Lung (tissue), 12 donors: ENCODE data around the gene HMGCS2. TPM values are rescaled to one million over a fixed set of nuclear protein-coding genes. Genes with fewer than 3 reads are reported as not detected.
"Not testable (repeated sequence)": the region's sequence is repeated elsewhere in the genome, so short reads cannot be mapped to it uniquely, and the experiment has no call there.

ENCODE experiments used
- ATAC-seq: fragments of 200-7000 bp; cut with Tn5 transposase; one replicate; pipeline ENCODE4 v1.9.1; 2020; ENCODE audit warnings: moderate number of reproducible peaks; ENCODE audit not compliant: insufficient read depth, low FRiP score
- DNase-seq, 3 donors: peaks; one replicate each; pipeline ENCODE4 v3.0.0-alpha.2; 2013 to 2017
- H3K27ac ChIP-seq, 2 donors: one replicate each; pipeline ENCODE4 v1.5.1; 2013; ENCODE audit warnings: mild to moderate bottlenecking in 2 of 2, moderate library complexity in 2 of 2, control low read depth in 1 of 2, inconsistent platforms in 1 of 2, low read depth in 1 of 2, low read length in 1 of 2
- H3K27me3 ChIP-seq, 3 donors: one replicate each; pipeline ENCODE4 v1.5.1; 2013; ENCODE audit warnings: low read length in 2 of 3; ENCODE audit not compliant: control insufficient read depth in 3 of 3, insufficient read depth in 3 of 3
- H3K36me3 ChIP-seq, 4 donors: one replicate each; pipeline ENCODE4 v1.5.1; 2013; ENCODE audit warnings: low read length in 4 of 4, mild to moderate bottlenecking in 1 of 4, moderate library complexity in 1 of 4; ENCODE audit not compliant: control insufficient read depth in 4 of 4, insufficient read depth in 4 of 4
- H3K4me1 ChIP-seq, 5 donors: one replicate each; pipeline ENCODE4 v1.5.1; 2013; ENCODE audit warnings: low read length in 5 of 5, mild to moderate bottlenecking in 2 of 5, moderate library complexity in 1 of 5; ENCODE audit not compliant: control insufficient read depth in 5 of 5, insufficient read depth in 5 of 5
- H3K4me3 ChIP-seq: one replicate; pipeline ENCODE4 v1.5.1; 2013; ENCODE audit warnings: mild to moderate bottlenecking, control low read depth, moderate library complexity
- H3K9ac ChIP-seq, 2 donors: one replicate each; pipeline ENCODE4 v1.5.1; 2013; ENCODE audit warnings: low read length in 2 of 2, control low read depth in 1 of 2; ENCODE audit not compliant: insufficient read depth in 1 of 2
- H3K9me3 ChIP-seq, 4 donors: one replicate each; pipeline ENCODE4 v1.5.1; 2013; ENCODE audit warnings: low read length in 3 of 4, mild to moderate bottlenecking in 1 of 4, moderate library complexity in 1 of 4; ENCODE audit not compliant: control insufficient read depth in 4 of 4, insufficient read depth in 3 of 4
- CTCF ChIP-seq: IDR thresholded peaks from 2 replicates; pipeline ENCODE4 v1.5.1; 2012; ENCODE audit warnings: mild to moderate bottlenecking; ENCODE audit errors: control extremely low read depth, extremely low read depth
- WGBS, 2 donors: extraction: QIAGEN DNeasy Blood & Tissue Kit; methylation state at CpG; one replicate each; pipeline ENCODE4 v1.1.7; 2013; 5-methylcytosine and 5-hydroxymethylcytosine counted together
- polyA plus RNA-seq, 2 donors: library from polyadenylated mRNA; stranded (reverse); fragments of 200-250 nt; gene quantifications; one replicate each; pipeline ENCODE4 v1.2.1, GENCODE V29; 2013
- total RNA-seq, 2 donors: library from RNA; depleted of rRNA in 1 of 2; stranded (reverse); fragments of >200 nt in 1 of 2; gene quantifications; one replicate each; pipeline ENCODE4 v1.2.1, GENCODE V29; 2014 to 2021
- donor health status: control.
- donor health status: control.
- donor health status: Bipolar disorder and iron deficiency.
- donor health status: healthy.
- donor health status: DM: yes; HTN: yes; CAD: no.

The HMGCS2 gene
- total and polyA plus RNA-seq, 4 donors: 0.28 to 4.2 (median 0.52) TPM; not detected in 1

DNA sequence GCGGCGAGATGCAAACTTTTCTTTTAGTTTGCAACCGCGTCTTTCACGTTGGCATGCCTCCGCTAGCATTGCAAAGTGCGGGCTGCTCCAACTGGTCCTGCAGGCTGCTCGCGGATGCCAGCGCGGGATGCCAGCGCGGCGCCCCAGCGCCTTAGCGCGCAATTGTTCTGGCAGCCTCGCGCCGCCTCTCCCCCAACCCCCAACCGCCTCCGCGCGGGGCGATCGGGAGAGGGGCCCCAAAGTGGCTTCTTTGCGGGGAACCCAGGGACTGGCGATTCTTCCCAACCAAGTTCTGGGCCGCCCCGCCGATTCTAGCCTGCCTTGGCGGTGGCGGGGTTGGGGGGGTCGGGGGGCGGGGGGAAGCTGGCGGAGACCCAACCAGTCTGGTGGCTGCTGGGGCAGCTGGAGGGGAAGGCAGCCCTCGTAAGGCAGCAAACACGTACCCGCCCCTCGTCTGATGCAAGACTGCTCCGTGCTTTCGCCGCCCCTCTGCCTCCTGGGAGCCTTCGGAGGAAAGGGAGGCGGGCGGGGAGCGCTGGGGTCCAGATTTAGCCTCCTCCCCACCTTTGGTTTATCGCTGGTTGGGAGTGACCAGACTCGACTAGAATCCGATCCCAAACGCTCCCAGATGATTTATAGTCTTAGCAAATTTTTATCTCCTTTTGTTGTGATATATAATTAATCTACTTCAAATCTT lies 56.2 kb downstream of the HMGCS2 start:
- peak overlapping the region; percentile 42 for H3K4me3 ChIP-seq
- peak overlapping the region; percentile 60 to 73 for H3K9ac ChIP-seq
- H3K4me1 ChIP-seq: peaks cover 0 to 35% (median 23%) of the 10 kb centered on the region in 5 donors
- H3K36me3 ChIP-seq: no peaks in the 10 kb centered on the region
- peak; percentile 68 for ATAC-seq
- peak; percentile 92 to 97 (median 94) for DNase-seq
- no peaks in the 10 kb centered on the region for H3K9me3 ChIP-seq
- peak overlapping the region in 1 of 2 donors; percentile 15 for H3K27ac ChIP-seq
- TF ChIP-seq CTCF: no peak
- 1 to 3% methylated on average over 45 to 51 of the region's 51 CpGs for WGBS, 2 donors
- peaks cover 0 to 2% (median 0%) of the 10 kb centered on the region in 3 donors for H3K27me3 ChIP-seq

DNA sequence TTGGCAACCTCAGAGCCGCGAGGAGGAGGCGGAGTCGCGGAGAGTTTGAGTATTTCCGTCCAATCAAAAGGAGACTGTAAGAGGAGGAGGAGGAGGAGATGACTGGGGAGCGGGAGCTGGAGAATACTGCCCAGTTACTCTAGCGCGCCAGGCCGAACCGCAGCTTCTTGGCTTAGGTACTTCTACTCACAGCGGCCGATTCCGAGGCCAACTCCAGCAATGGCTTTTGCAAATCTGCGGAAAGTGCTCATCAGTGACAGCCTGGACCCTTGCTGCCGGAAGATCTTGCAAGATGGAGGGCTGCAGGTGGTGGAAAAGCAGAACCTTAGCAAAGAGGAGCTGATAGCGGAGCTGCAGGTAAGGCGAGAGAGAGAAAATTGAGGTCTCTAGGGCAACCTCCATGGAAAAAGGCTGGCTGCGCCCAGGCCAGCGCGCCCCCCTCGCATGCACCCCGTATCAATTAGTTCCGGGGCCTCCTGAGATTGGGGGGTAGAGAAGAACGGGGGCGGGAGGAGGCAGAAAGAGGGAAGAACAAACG lies 56.8 kb downstream of the HMGCS2 start, which contains the start of gene PHGDH:
Gene PHGDH, plus strand, starts transcription at position 131 of the 538 bp plus-strand sequence. Its CDS starts 89 bp downstream, at position 220.
- H3K27me3 ChIP-seq: peaks cover 0 to 2% (median 0%) of the 10 kb centered on the region in 3 donors
- DNase-seq (peak; percentile 88 to 95 (median 92)), ATAC-seq (peak; percentile 72)
- H3K27ac ChIP-seq: peak within 1 kb of the TSS in 1 of 2 donors; percentile 15
- H3K4me1 ChIP-seq: peaks cover 0 to 35% (median 23%) of the 10 kb centered on the region in 5 donors
- no peak for TF ChIP-seq CTCF
- H3K4me3 ChIP-seq: peak within 1 kb of the TSS; percentile 42
- WGBS, 2 donors: 1% methylated on average over 27 of the region's 27 CpGs
- no peaks in the 10 kb centered on the region for H3K9me3 ChIP-seq
- no peaks in the 10 kb centered on the region for H3K36me3 ChIP-seq
- peak within 1 kb of the TSS; percentile 60 to 83 for H3K9ac ChIP-seq

DNA sequence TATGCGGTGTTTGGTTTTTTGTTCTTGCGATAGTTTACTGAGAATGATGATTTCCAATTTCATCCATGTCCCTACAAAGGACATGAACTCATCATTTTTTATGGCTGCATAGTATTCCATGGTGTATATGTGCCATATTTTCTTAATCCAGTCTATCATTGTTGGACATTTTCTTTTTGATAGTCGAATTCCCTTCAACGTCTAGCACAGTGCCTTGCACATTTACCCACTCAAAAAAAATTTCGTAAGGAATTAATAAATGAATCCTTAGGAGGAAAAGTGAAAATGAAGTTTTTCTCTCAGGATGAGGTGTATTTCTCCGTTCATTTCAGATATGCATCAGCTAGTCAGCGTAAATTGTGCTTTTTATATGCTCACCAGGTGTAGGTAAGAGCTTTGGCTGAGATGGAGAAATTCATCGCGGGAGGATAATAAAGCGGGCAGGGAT lies 57.3 kb downstream of the HMGCS2 start:
- 12 to 13% methylated on average over 8 of the region's 10 CpGs for WGBS, 2 donors
- H3K4me1 ChIP-seq: peaks cover 0 to 35% (median 23%) of the 10 kb centered on the region in 5 donors
- not testable (repeated sequence) for H3K27ac ChIP-seq, H3K4me3 ChIP-seq, DNase-seq, ATAC-seq, H3K36me3 ChIP-seq, H3K27me3 ChIP-seq, H3K9me3 ChIP-seq, H3K9ac ChIP-seq

- 88 to 92% methylated on average over 6 of the region's 6 CpGs for WGBS, 2 donors
- ATAC-seq: not testable (repeated sequence)
Measured at GRCh38 chr1:119706599-119706998, 62.1 kb downstream of the HMGCS2 start.

More at GRCh38 chr1:119706599-119706998, 62.1 kb downstream of the HMGCS2 start:
- not testable (repeated sequence) for H3K36me3 ChIP-seq, H3K9ac ChIP-seq, H3K9me3 ChIP-seq, H3K4me3 ChIP-seq, H3K27me3 ChIP-seq, H3K27ac ChIP-seq, H3K4me1 ChIP-seq, DNase-seq
